Measurements from ENCODE around the gene LY6G6F.

Gene LY6G6F

DNA sequence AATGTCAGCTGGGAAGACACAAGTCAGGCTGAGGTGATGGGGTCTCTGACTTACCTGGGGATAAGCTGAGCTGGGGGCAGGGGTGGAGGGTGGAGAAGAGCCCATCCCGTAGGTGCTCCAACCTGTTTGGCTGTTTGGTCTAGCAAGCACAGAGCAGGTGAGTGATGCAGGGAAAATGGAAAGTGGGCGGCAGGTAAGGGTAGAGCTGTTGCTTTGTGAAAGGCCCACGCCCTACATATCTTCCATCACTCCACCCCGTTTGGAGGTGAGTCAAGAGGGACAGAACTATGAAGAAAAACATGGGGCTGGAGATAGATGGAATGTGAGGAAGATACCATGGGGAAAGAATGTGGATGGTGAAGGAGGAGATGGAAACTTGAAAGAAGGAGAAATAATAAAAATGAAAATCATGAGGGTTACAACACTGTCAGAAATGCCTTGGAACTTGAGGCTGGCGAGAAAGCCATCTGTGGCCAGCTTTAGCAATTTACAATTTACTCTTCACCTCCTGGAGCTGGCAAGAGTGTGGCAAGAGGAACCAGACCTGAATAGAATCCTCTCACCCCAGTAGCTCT, 13.6 kb downstream of the LY6G6F start:
- no peak for DNase-seq (ENCODE audit: extremely low spot score)
- CTCF ChIA-PET = interaction anchor here (0.9 to 1.4 kb wide), 3 partner anchors 9 to 17 kb away, joined by 3 to 6 read pairs (median 4); partner anchors contain the start of genes ABHD16A and DDAH2
- TF ChIP-seq CTCF (IDR thresholded peaks at IDR 0.05; ENCODE audit: control extremely low read depth, extremely low read depth, low read depth, missing control alignments) = no peak
- POLR2A ChIA-PET = no interaction called here

- ChIA-PET CTCF (interaction anchor here (0.8 to 1.3 kb wide), 2 partner anchors 8 to 10 kb away, joined by 3 to 6 read pairs; partner anchors contain the start of gene DDAH2), POLR2A (interaction anchor here (0.6 to 0.7 kb wide), 2 partner anchors 109 to 141 kb away, joined by 3 to 7 read pairs; partner anchors contain the start of gene NEU1)
- DNase-seq (ENCODE audit: extremely low spot score) = no peak
- no peak for TF ChIP-seq CTCF (IDR thresholded peaks at IDR 0.05; ENCODE audit: control extremely low read depth, extremely low read depth, low read depth, missing control alignments)
Observed at GRCh38 chr6:31721351-31722020, 14.8 kb downstream of the LY6G6F start, which contains the start of gene LY6G6C. Gene LY6G6C, minus strand, starts transcription at chr6:31721746. Its CDS starts 67 bp downstream, at chr6:31721679.

DNA sequence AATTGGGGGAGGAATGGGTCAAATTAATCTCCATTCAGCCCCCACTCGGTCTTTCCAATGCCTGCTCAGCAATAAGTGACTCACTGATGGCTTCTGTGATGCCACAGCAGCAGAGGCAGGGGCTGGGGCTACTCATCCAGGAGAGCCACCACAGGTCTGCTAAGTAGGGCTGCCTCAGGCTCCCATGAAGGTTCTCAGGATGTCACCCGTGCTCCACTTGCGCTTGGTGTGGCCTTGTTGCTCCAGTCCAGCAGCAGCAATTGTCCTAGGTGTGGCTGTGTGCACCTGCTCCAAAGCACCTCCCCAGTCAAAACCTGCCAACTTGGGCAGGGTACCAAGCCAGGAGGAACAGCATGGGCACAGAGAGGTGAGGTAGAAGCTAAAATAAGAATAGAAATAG, 15.5 kb downstream of the LY6G6F start:
- DNase-seq (ENCODE audit: extremely low spot score) = no peak
- ChIA-PET POLR2A (interaction anchor here (0.7 kb wide), 1 partner anchor 141 kb away, joined by 3 read pairs; the partner anchor contains the start of gene NEU1), CTCF (interaction anchor here (0.8 to 1.5 kb wide), 2 partner anchors 10 to 14 kb away, joined by 3 to 4 read pairs; partner anchors contain the start of gene CLIC1)
- TF ChIP-seq CTCF (IDR thresholded peaks at IDR 0.05; ENCODE audit: control extremely low read depth, extremely low read depth, low read depth, missing control alignments) = no peak

DNA sequence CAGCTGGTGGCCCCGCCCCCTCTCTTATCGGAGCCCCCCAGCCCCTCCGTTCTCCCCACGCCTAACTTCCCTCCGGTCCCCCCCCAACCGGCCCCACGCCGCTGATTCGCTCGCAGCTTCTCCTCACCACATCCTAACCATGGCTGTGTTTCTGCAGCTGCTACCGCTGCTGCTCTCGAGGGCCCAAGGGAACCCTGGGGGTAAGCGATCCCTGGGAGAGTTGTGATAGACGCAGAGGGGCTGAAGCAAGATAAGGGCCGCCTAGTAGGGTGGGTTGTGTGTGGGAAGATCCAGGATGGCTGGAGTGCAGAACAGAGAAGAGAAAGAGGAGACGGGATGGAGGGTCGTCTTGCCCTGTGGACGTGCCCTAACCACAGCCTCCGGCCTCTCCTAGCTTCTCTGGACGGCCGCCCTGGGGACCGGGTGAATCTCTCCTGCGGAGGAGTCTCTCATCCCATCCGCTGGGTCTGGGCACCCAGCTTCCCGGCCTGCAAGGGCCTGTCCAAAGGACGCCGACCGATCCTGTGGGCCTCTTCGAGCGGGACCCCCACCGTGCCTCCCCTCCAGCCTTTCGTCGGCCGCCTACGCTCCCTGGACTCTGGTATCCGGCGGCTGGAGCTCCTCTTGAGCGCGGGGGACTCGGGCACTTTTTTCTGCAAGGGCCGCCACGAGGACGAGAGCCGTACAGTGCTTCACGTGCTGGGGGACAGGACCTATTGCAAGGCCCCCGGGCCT, 16.7 kb downstream of the LY6G6F start, which contains the start of gene MPIG6B:
Gene MPIG6B, plus strand, starts transcription at position 129 of the 735 bp plus-strand sequence. Its CDS starts 11 bp downstream, at position 140.
- no peak for DNase-seq (ENCODE audit: extremely low spot score)
- ChIA-PET POLR2A (interaction anchor here (0.6 kb wide), 1 partner anchor 39 kb away, joined by 5 read pairs; no protein-coding TSS in a partner anchor), CTCF (interaction anchor here (0.9 to 2.0 kb wide), 5 partner anchors 9 to 39 kb away, joined by 3 to 7 read pairs (median 4); partner anchors contain the start of gene CLIC1)
- TF ChIP-seq CTCF (IDR thresholded peaks at IDR 0.05; ENCODE audit: control extremely low read depth, extremely low read depth, low read depth, missing control alignments) = no peak

DNA sequence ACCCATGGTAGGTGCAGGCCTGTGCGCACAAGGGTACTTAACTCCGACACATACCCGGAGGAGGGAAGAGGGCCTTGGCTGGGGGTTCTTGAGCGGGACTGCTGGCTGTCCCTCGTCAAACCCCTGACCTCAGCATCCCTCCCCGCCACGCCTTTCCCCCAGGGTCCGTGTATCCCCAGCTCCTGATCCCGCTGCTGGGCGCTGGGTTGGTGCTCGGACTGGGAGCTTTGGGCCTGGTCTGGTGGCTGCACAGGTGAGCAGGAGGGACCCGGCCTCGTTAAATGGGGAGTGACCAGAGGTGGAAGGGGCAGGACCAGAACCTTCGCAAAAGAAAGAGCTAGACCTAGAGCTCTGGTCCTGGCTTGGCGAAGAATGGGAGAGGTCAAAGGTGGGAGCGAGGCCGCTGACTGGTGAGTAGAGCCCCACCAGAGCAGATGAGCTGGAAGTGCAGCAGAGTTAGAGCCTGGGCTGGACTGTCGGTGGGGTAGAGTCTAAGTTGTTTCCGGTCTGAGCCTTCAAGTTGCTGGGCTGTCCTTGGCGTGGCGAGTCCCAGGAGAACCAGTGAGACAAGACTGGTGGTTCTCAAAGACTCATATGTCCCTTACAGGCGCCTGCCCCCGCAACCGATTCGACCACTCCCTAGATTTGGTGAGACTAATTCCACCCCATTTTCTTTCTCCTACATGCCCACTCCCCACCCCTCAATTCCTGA, 17.5 kb downstream of the LY6G6F start:
- TF ChIP-seq CTCF (IDR thresholded peaks at IDR 0.05; ENCODE audit: control extremely low read depth, extremely low read depth, low read depth, missing control alignments) = no peak
- CTCF ChIA-PET = interaction anchor here (1.5 to 7.2 kb wide), 4 partner anchors 10 to 39 kb away, joined by 3 to 64 read pairs (median 6); partner anchors contain the start of genes CLIC1 and MSH5
- no peak for DNase-seq (ENCODE audit: extremely low spot score)
- POLR2A ChIA-PET = no interaction called here

Data from GM10248 (cell line).